SK-N-SH (cell line): ENCODE data around the gene UAP1L1. TPM values are rescaled to one million over a fixed set of nuclear protein-coding genes. Genes with fewer than 3 reads are reported as not detected.

ENCODE experiments used
- CTCF ChIA-PET: fragments of 300-600, 350-600 bp; formaldehyde crosslinking; extraction: SDS; loops from one replicate; lab custom pipeline; 2021; lab: Yijun Ruan, JAX
- POLR2A ChIA-PET: fragments of 350-600 bp; sonication (Branson Sonifier 250); formaldehyde crosslinking; extraction: SDS; loops from one replicate; lab custom pipeline; 2020; ENCODE audit warnings: antibody characterized with exemption, inconsistent platforms; lab: Yijun Ruan, JAX
- DNase-seq: peaks from one replicate; pipeline ENCODE4 v3.0.0; 2012
- H2AFZ ChIP-seq: fragments of 200-600 bp; sonication (generic); 2 replicates; pipeline ENCODE4 v1.8.1; 2016; ENCODE audit warnings: antibody characterized with exemption, mild to moderate bottlenecking, low read depth
- H3F3A ChIP-seq: fragments of 200-600 bp; sonication (generic); replicated peaks from 2 replicates; pipeline ENCODE3; 2016; ENCODE audit warnings: antibody characterized with exemption, mild to moderate bottlenecking; ENCODE audit not compliant: insufficient read depth
- H3K27ac ChIP-seq, 2 experiments: fragments of 200-500 bp in 1 of 2; fragments of 200-600 bp in 1 of 2; sonication (Bioruptor generic) in 1 of 2; sonication (generic), shearing (Covaris generic) in 1 of 2; 2 replicates each; pipeline versions ENCODE4 v1.5.1 to v1.6.1; 2014 to 2016; ENCODE audit warnings: low read depth in 2 of 2, inconsistent platforms in 1 of 2, low read length in 1 of 2, mild to moderate bottlenecking in 1 of 2, mixed read lengths in 1 of 2
- H3K27me3 ChIP-seq: fragments of 200-600 bp; sonication (generic), shearing (Covaris generic); 2 replicates; pipeline ENCODE4 v1.6.1; 2016; ENCODE audit warnings: mixed run types; ENCODE audit not compliant: insufficient read depth
- H3K36me3 ChIP-seq, 2 experiments: fragments of 200-500 bp in 1 of 2; fragments of 200-600 bp in 1 of 2; sonication (Bioruptor generic) in 1 of 2; sonication (generic) in 1 of 2; replicated peaks in 1 of 2; 2 replicates each; pipeline versions ENCODE3 to v1.5.1; 2014 to 2016; ENCODE audit warnings: low read length in 1 of 2, mild to moderate bottlenecking in 1 of 2; ENCODE audit not compliant: insufficient read depth in 2 of 2, control insufficient read depth in 1 of 2
- H3K4me1 ChIP-seq, 2 experiments: fragments of 200-500 bp in 1 of 2; fragments of 200-600 bp in 1 of 2; sonication (Bioruptor generic) in 1 of 2; sonication (generic), shearing (Covaris generic) in 1 of 2; 2 replicates each; pipeline versions ENCODE4 v1.5.1 to v1.6.1; 2014 to 2016; ENCODE audit warnings: low read depth in 1 of 2, low read length in 1 of 2, mixed run types in 1 of 2; ENCODE audit not compliant: insufficient read depth in 2 of 2, control insufficient read depth in 1 of 2
- H3K4me2 ChIP-seq: fragments of 200-600 bp; sonication (generic), shearing (Covaris generic); 2 replicates; pipeline ENCODE4 v1.6.1; 2017; ENCODE audit warnings: mixed run types
- H3K4me3 ChIP-seq, 2 experiments: fragments of 200-500 bp in 1 of 2; fragments of 200-600 bp in 1 of 2; sonication (Bioruptor generic) in 1 of 2; sonication (generic), shearing (Covaris generic) in 1 of 2; 2 replicates each; pipeline versions ENCODE4 v1.5.1 to v1.8.1; 2014 to 2016; ENCODE audit warnings: low read depth in 2 of 2, inconsistent platforms in 1 of 2, low read length in 1 of 2, mild to moderate bottlenecking in 1 of 2, mixed read lengths in 1 of 2, moderate library complexity in 1 of 2
- H3K79me2 ChIP-seq: fragments of 200-600 bp; sonication (generic); 2 replicates; pipeline ENCODE4 v1.8.1; 2017; ENCODE audit warnings: mild to moderate bottlenecking; ENCODE audit not compliant: insufficient read depth
- H3K9ac ChIP-seq: fragments of 200-600 bp; sonication (generic); 2 replicates; pipeline ENCODE4 v1.6.1; 2017; ENCODE audit warnings: mixed run types
- H3K9me2 ChIP-seq: fragments of 200-600 bp; sonication (generic); 2 replicates; pipeline ENCODE4 v1.6.1; 2017; ENCODE audit warnings: mixed run types
- H3K9me3 ChIP-seq: fragments of 200-600 bp; sonication (generic); 2 replicates; pipeline ENCODE4 v1.6.1; 2017; ENCODE audit warnings: mixed run types, mild to moderate bottlenecking, moderate library complexity
- H4K20me1 ChIP-seq: fragments of 200-600 bp; sonication (generic); 2 replicates; pipeline ENCODE4 v1.6.1; 2017; ENCODE audit warnings: mild to moderate bottlenecking, mixed run types; ENCODE audit not compliant: insufficient read depth
- CHD2 ChIP-seq: fragments of 150-350 bp; IDR thresholded peaks from 2 replicates; pipeline ENCODE4 v1.6.1; 2018; ENCODE audit warnings: low read length; ENCODE audit not compliant: partially characterized antibody
- EZH2phosphoT487 ChIP-seq: fragments of 200-600 bp; sonication (generic); IDR thresholded peaks from 2 replicates; pipeline ENCODE4 v1.6.1; 2017; ENCODE audit warnings: low read depth, mixed run types, mild to moderate bottlenecking, antibody characterized with exemption, moderate library complexity, borderline replicate concordance
- FOXJ3 ChIP-seq: sonication (generic); formaldehyde crosslinking; IDR thresholded peaks from 2 replicates; pipeline ENCODE4 v1.5.1; 2020; ENCODE audit warnings: mild to moderate bottlenecking, missing genetic modification reagents
- SIN3A ChIP-seq: IDR thresholded peaks from 2 replicates; pipeline ENCODE4 v1.6.1; 2012; ENCODE audit warnings: low read depth, mild to moderate bottlenecking, low read length, moderate library complexity, borderline replicate concordance
- WGBS: methylation state at CpG from one replicate; pipeline ENCODE4 v1.1.6; 2017; ENCODE audit warnings: low lambda C conversion rate; 5-methylcytosine and 5-hydroxymethylcytosine counted together
- polyA plus RNA-seq, 3 experiments: library from polyadenylated mRNA; depleted of rRNA; stranded (reverse); fragments of >200 nt; gene quantifications; 2 replicates each; pipeline ENCODE4 v1.2.3, GENCODE V29; 2012
- TF ChIP-seq, protein P1 (sequence below): fragments of 200-600 bp; sonication (generic); IDR thresholded peaks from 2 replicates; pipeline ENCODE4 v1.6.1; 2017; ENCODE audit warnings: antibody characterized with exemption, mild to moderate bottlenecking, moderate library complexity
- TF ChIP-seq, protein P2 (sequence below): IDR thresholded peaks from 2 replicates; pipeline ENCODE4 v1.4.0; 2012; ENCODE audit warnings: low read depth, borderline replicate concordance
- TF ChIP-seq, protein P3 (sequence below): IDR thresholded peaks from 2 replicates; pipeline ENCODE4 v1.4.0; 2012; ENCODE audit warnings: low read depth, borderline replicate concordance
- TF ChIP-seq, protein P4 (sequence below): IDR thresholded peaks from 2 replicates; pipeline ENCODE4; 2012

The UAP1L1 gene
- polyA plus RNA-seq, 1 of the 3 experiments (the other 2 are of a cell fraction): 5.6 TPM

DNA sequence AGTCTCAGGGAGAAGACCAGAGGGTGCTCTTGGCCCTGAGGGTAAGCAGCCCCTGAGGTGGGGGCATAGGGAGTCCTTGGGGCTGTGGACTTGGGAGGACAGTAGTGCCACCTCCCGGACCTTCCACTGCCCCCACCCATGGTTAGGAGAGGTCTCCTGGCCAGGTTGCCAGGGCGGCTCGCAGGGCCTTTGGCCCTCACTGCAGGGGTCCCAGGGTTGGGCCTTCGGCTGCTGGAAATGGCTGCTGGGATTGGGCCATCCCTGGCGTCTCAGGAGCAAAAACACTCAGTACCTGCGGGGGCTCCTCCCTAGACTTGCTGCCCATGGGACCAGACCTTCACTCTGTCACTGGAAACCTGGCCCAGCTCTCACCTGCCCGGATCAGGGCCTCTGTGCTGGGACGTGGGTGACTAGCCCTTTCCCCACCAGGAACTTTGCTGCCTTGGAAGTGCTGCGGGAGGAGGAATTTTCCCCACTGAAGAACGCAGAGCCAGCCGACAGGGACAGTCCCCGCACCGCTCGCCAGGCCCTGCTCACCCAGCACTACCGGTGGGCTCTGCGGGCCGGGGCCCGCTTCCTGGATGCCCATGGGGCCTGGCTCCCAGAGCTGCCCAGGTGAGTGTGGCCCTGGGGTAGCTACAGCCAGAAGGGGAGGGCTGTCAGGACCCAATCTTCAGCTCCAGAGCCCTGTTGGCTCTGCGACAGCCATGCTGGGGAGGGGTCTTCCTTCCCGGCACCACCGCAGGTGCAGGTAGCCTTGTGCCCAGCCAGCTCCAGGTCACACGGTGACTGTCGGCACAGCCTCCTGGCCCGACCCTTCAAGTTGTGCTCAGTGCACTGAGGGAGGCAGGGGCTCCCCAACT lies 3.2 kb downstream of the UAP1L1 start:
- Histone ChIP-seq H2AFZ (no peak overlapping the region), H3K27ac (no peak overlapping the region), H3K79me2 (no peaks in the 10 kb centered on the region), H4K20me1 (no peaks in the 10 kb centered on the region), H3K4me1 (peaks cover 9 to 10% of the 10 kb centered on the region in 2 experiments; a peak in 2 of 4 replicates), H3K9me3 (no peaks in the 10 kb centered on the region), H3K27me3 (no peaks in the 10 kb centered on the region), H3F3A (peaks cover 21% of the 10 kb centered on the region)
- CTCF ChIA-PET: interaction anchor here (1.4 to 2.1 kb wide), 7 partner anchors 11 to 311 kb away, joined by 3 to 9 read pairs (median 5); partner anchors contain the start of genes NPDC1 and SAPCD2
- POLR2A ChIA-PET: no interaction called here
- no peak for DNase-seq
- TF ChIP-seq, protein P1, sequence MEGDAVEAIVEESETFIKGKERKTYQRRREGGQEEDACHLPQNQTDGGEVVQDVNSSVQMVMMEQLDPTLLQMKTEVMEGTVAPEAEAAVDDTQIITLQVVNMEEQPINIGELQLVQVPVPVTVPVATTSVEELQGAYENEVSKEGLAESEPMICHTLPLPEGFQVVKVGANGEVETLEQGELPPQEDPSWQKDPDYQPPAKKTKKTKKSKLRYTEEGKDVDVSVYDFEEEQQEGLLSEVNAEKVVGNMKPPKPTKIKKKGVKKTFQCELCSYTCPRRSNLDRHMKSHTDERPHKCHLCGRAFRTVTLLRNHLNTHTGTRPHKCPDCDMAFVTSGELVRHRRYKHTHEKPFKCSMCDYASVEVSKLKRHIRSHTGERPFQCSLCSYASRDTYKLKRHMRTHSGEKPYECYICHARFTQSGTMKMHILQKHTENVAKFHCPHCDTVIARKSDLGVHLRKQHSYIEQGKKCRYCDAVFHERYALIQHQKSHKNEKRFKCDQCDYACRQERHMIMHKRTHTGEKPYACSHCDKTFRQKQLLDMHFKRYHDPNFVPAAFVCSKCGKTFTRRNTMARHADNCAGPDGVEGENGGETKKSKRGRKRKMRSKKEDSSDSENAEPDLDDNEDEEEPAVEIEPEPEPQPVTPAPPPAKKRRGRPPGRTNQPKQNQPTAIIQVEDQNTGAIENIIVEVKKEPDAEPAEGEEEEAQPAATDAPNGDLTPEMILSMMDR: no peak
- no peak for TF ChIP-seq EZH2phosphoT487
- TF ChIP-seq, protein P2, sequence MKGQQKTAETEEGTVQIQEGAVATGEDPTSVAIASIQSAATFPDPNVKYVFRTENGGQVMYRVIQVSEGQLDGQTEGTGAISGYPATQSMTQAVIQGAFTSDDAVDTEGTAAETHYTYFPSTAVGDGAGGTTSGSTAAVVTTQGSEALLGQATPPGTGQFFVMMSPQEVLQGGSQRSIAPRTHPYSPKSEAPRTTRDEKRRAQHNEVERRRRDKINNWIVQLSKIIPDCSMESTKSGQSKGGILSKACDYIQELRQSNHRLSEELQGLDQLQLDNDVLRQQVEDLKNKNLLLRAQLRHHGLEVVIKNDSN: no peak
- TF ChIP-seq SIN3A: no peak
- TF ChIP-seq CHD2: no peak
- TF ChIP-seq, all 33 proteins: peak for 0
- Histone ChIP-seq H3K36me3 (peaks cover 3 to 8% of the 10 kb centered on the region in 2 experiments), H3K9me2 (no peaks in the 10 kb centered on the region), H3K4me3 (no peak overlapping the region), H3K4me2 (no peak overlapping the region), H3K9ac (no peak overlapping the region)
- 93% methylated on average over 6 of the region's 24 CpGs for WGBS

DNA sequence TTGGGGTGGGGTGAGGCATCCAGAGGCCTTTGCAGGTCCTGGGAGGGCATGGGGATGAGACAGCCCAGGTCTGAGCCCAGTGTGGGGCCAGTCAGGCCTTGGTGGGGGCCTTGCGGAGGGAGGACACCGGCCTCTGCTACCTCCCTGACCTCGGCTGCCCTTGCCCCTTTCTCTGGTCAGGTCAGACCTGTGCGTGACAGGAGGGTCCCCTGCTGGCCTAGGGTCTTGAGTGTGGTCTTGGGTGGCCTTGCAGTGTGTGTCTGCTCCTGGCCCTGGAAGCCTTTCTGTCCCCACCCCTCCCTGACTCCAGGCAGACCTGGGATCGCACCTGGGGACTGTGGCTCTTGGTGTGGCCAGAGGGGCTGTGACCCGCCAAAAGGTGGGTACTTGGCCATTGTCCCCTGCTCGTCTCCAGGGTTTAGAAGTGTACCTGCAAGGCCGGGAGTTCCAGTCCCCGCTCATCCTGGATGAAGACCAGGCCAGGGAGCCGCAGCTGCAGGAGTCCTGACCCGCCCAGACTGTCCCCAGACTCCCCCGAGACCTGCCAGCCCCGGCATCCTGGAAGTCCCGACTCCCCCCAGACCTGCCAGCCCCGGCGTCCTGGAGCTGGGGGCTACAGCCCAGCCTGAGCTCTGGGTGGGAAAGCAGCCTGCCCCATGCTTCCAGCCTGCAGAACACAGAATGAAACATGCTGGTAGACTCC lies 5.1 kb downstream of the UAP1L1 start:
- Histone ChIP-seq H3K27ac (0 out of 4 replicates have a peak overlapping the region, but pooled peaks of 1 of the 2 experiments have one; percentile 85), H4K20me1 (no peaks in the 10 kb centered on the region), H3K9me2 (no peaks in the 10 kb centered on the region), H3K36me3 (peaks cover 3 to 8% of the 10 kb centered on the region in 2 experiments), H3K79me2 (0 out of 2 replicates have a peak, but pooled peaks cover under 1% of the 10 kb centered on the region), H3K4me1 (peaks cover 11 to 15% of the 10 kb centered on the region in 2 experiments; a peak in 2 of 4 replicates), H3K9ac (no peak overlapping the region), H3K27me3 (no peaks in the 10 kb centered on the region), H3K4me2 (no peak overlapping the region), H3K9me3 (no peaks in the 10 kb centered on the region), H3K4me3 (no peak overlapping the region), H2AFZ (no peak overlapping the region), H3F3A (peaks cover 18% of the 10 kb centered on the region)
- TF ChIP-seq, protein P3, sequence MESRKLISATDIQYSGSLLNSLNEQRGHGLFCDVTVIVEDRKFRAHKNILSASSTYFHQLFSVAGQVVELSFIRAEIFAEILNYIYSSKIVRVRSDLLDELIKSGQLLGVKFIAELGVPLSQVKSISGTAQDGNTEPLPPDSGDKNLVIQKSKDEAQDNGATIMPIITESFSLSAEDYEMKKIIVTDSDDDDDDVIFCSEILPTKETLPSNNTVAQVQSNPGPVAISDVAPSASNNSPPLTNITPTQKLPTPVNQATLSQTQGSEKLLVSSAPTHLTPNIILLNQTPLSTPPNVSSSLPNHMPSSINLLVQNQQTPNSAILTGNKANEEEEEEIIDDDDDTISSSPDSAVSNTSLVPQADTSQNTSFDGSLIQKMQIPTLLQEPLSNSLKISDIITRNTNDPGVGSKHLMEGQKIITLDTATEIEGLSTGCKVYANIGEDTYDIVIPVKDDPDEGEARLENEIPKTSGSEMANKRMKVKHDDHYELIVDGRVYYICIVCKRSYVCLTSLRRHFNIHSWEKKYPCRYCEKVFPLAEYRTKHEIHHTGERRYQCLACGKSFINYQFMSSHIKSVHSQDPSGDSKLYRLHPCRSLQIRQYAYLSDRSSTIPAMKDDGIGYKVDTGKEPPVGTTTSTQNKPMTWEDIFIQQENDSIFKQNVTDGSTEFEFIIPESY: no peak
- TF ChIP-seq, protein P4, sequence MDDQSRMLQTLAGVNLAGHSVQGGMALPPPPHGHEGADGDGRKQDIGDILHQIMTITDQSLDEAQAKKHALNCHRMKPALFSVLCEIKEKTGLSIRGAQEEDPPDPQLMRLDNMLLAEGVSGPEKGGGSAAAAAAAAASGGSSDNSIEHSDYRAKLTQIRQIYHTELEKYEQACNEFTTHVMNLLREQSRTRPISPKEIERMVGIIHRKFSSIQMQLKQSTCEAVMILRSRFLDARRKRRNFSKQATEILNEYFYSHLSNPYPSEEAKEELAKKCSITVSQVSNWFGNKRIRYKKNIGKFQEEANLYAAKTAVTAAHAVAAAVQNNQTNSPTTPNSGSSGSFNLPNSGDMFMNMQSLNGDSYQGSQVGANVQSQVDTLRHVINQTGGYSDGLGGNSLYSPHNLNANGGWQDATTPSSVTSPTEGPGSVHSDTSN: no peak
- no peak for TF ChIP-seq FOXJ3 (CRISPR knock-in tag)
- DNase-seq: no peak
- 93% methylated on average over 6 of the region's 16 CpGs for WGBS
- CTCF ChIA-PET: interaction anchor here (1.0 to 2.4 kb wide), 8 partner anchors 13 to 145 kb away, joined by 3 to 11 read pairs (median 6); partner anchors contain the start of genes NPDC1, RNF224 and SAPCD2
- POLR2A ChIA-PET: interaction anchor here (0.9 kb wide), 1 partner anchor 158 kb away, joined by 3 read pairs; no protein-coding TSS in a partner anchor
